GM19324 (cell line): Measurements from ENCODE around the gene TMUB1.

Source experiments
- ATAC-seq: cut with Tn5 transposase; IDR thresholded peaks from one replicate; pipeline ENCODE4 v1.9.1; 2021; ENCODE audit warnings: mild to moderate bottlenecking, moderate library complexity; ENCODE audit not compliant: unreplicated experiment, low FRiP score

Gene TMUB1, protein sequence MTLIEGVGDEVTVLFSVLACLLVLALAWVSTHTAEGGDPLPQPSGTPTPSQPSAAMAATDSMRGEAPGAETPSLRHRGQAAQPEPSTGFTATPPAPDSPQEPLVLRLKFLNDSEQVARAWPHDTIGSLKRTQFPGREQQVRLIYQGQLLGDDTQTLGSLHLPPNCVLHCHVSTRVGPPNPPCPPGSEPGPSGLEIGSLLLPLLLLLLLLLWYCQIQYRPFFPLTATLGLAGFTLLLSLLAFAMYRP

GRCh38 chr7:151083071-151083823, at the start of gene TMUB1:
Gene TMUB1 (minus strand): TSS chr7:151083493. CDS start chr7:151082563, 930 bp downstream.
- peak; percentile 49 for ATAC-seq

DNA sequence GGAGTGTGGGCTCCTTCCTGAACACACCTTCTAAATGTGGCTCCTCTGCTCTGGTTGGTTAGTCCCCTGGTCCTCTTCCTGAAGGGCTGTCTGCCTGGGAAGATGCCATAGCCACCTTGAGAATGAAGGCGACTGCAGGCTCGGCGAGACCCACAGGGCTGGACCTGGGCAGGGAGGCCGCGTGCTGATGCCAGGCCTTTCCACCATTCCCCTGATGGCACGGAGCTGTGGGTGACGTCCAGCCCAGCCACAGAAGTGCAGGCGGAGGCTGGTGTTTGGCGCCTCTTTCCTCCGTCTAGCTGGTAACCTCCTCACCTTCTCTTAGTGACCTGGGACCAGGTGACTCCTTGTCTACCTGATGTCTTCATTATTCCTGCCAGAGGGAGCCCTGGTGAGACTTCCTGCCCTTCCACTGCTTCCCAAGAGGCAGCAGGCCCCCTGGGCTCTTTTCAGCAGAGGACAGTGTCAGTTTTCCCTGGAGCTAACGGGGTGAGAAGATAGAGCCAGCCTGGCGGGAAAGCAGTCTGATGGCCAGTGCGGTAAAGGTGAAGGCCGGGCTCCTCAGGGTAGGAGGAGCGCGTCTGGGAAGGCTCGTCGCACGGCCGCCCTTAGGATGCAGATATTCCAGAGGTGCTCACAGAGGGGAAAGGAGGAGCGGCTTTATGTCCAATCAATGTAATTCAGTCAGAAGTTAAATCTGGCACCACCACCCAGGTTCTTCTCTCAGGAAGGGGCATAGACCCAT, 49.3 kb upstream of the TMUB1 start:
- ATAC-seq = no peak

- no peak for ATAC-seq
Observed at GRCh38 chr7:151131592-151132293, 48.5 kb upstream of the TMUB1 start.

DNA sequence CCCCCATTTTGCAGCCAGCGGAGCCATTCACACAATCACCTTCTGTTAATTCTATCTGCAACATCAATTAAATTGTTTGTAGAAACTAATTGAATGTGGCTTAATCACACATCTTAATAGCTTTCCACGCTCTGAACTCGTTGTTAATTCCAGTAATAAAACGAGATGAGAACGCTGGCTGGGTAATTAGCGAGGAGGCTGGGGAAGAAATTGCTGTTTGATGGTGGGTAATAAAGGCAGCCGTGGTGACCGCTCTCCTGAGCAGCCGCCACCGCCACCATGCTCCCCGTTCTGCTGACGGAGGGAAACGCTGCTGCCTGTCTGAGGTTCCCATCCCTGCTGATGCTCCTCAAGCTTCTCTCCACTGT, 47.9 kb upstream of the TMUB1 start:
- ATAC-seq = no peak

GRCh38 chr7:151130741-151131157, 47.5 kb upstream of the TMUB1 start:
- no peak for ATAC-seq

- ATAC-seq = no peak
Observed at GRCh38 chr7:151129960-151130591, 46.8 kb upstream of the TMUB1 start.

- ATAC-seq = no peak
Observed at GRCh38 chr7:151129117-151129959, 46.0 kb upstream of the TMUB1 start.

- no peak for ATAC-seq
Observed at GRCh38 chr7:151128716-151129115, 45.4 kb upstream of the TMUB1 start.

- ATAC-seq = no peak
Observed at GRCh38 chr7:151128144-151128543, 44.9 kb upstream of the TMUB1 start.

GRCh38 chr7:151126491-151127137, 43.3 kb upstream of the TMUB1 start:
- ATAC-seq = no peak

DNA sequence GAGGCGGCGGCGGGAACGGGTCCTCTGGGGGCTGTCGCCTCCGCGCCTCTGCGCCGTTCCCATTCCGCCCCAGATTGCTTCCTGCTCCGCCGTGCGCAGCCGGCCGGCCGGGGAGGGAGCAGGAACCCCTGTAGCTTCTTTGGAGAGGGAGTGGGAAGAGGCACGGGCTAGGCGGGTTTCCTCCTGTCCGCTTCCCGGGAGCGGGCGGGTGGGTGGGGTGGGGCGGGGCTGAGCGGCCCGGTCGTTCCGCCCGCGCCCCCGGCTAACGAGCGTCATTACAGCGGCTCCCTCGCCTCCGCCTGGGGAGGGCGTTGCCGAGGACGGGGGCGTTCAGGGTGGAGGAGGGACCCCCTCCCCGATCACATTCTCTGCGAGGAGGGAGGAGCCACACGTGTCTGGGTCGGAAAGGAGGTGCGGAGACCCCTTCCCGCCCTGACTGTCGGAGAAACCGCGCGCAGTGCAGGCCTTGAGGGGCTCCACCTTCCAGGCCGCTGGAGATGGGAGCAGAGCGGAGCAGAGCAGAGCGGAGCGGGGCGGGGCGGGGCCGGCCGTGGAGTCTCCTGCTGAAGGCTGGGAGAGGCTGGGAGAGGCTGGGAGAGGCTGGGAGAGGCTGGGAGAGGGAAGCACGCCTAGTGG, 42.7 kb upstream of the TMUB1 start:
- no peak for ATAC-seq

DNA sequence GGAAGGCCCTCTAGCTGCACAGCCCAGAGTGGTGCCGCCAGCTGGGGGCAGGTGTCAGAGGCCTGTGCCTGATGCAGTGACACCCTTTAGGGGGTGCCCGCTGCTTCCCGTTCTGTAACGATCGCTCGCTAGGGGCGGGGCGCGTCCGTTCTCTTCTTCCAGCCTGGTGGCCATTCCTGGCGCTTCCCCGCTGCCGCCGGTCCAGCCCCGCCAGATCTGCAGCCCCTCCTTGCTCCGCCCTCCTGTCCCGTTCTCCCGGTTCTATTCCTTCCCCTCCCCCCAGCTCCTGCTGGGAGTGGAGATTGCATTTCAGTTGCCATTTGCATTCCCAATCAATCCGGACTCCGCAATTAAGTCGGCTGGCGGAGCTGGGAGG, 42.2 kb upstream of the TMUB1 start:
- no peak for ATAC-seq

DNA sequence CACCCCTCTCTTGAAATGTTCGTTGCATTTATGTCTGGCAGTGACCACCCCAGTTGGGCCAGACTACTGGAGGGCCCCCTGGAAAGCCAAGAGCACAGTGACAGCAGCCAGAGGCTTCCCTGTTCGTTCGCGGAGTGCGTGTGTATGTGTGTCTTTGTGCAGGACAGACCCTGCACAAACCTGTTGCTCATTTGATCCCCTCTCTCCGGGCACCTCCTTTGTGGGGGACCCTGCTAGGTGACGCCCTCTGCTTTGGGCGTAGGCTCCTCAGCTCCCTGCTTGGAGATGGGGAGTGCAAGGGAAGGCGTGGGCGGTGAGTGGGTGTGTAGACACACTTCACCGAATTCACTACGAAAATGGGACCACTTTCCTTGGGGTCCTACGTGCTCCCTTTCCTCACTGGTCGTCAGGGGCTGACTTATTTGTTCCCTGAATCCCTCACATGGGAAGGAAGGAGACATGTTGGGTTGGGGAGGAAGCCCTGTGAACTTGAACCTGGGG, 41.7 kb upstream of the TMUB1 start:
- no peak for ATAC-seq

GRCh38 chr7:151124481-151124880, 41.2 kb upstream of the TMUB1 start:
- no peak for ATAC-seq

DNA sequence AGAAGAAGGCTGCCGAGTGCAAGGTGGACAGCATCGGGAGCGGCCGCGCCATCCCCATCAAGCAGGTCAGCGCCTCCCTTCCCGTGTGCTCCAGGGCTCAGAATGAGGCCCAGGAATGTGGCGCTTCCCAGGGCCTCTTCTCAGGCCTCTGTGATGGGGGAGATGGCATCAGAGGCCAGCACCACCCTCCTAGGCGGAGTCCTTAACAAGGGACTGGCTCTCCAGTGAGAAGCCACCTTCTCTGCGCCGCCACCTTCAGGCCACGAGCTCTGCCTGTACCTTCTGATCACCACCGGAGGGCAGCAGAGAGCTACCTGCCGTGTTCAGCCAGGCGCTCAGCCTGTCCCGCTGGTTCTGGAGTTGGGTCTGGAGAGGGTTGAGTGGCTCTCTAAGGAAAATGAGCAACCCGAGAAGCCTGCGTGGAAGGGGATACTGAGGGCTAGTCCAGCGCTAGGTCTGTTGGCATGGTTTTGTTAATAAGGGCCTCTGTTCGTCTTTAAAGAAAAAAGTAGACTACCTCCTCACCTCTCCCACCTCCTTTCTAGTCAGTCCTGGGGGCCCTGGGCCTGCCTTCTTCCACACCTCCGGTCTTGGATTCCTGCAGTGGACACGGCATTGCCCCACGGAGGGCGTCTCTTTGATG, 40.6 kb upstream of the TMUB1 start:
- peak; percentile 72 for ATAC-seq

- no peak for ATAC-seq
Observed at GRCh38 chr7:151123158-151123821, 40.0 kb upstream of the TMUB1 start.

GRCh38 chr7:151122796-151123157, 39.5 kb upstream of the TMUB1 start:
- ATAC-seq = no peak
